ENCODE results near the gene RGS17.

RGS17 gene

GRCh38 chr6:153143200-153143599 is 12.1 kb upstream of the RGS17 start:
- TF ChIP-seq CSRNP3 (CRISPR knock-in tag; IDR thresholded peaks at IDR 0.05) (no peak), ZNF565 (CRISPR knock-in tag; conservative IDR thresholded peaks at IDR 0.05; ENCODE audit: low read depth) (no peak), ISL1 (CRISPR knock-in tag; IDR thresholded peaks at IDR 0.05) (no peak), POU6F1 (CRISPR knock-in tag; IDR thresholded peaks at IDR 0.05; ENCODE audit: borderline replicate concordance, low read depth) (no peak), ZNF8 (CRISPR knock-in tag; IDR thresholded peaks at IDR 0.05) (no peak), SNAI2 (CRISPR knock-in tag; IDR thresholded peaks at IDR 0.05) (no peak), TSHZ2 (CRISPR knock-in tag; IDR thresholded peaks at IDR 0.05) (no peak), ZFP3 (CRISPR knock-in tag; IDR thresholded peaks at IDR 0.05) (no peak)
- ATAC-seq = no peak

GRCh38 chr6:153140299-153140698 is 9.2 kb upstream of the RGS17 start:
- TF ChIP-seq ESRRG (CRISPR knock-in tag; IDR thresholded peaks at IDR 0.05) (no peak), ZNF565 (CRISPR knock-in tag; conservative IDR thresholded peaks at IDR 0.05; ENCODE audit: low read depth) (no peak), TCF4 (CRISPR knock-in tag; IDR thresholded peaks at IDR 0.05; ENCODE audit: borderline replicate concordance) (no peak), ZC3H10 (CRISPR knock-in tag; IDR thresholded peaks at IDR 0.05) (no peak), TSHZ2 (CRISPR knock-in tag; IDR thresholded peaks at IDR 0.05) (no peak), OSR1 (CRISPR knock-in tag; IDR thresholded peaks at IDR 0.05) (no peak), PPARA (CRISPR knock-in tag; IDR thresholded peaks at IDR 0.05; ENCODE audit: borderline replicate concordance) (no peak), CREB5 (CRISPR knock-in tag; IDR thresholded peaks at IDR 0.05; ENCODE audit: low read depth) (no peak), BACH2 (CRISPR knock-in tag; IDR thresholded peaks at IDR 0.05; ENCODE audit: borderline replicate concordance) (no peak), SNAI2 (CRISPR knock-in tag; IDR thresholded peaks at IDR 0.05) (no peak), ISL1 (CRISPR knock-in tag; IDR thresholded peaks at IDR 0.05) (no peak)
- no peak for ATAC-seq

GRCh38 chr6:153138930-153139329 is 7.8 kb upstream of the RGS17 start:
- TF ChIP-seq PPARA (CRISPR knock-in tag; IDR thresholded peaks at IDR 0.05; ENCODE audit: borderline replicate concordance) (no peak), TCF4 (CRISPR knock-in tag; IDR thresholded peaks at IDR 0.05; ENCODE audit: borderline replicate concordance) (no peak), RARB (CRISPR knock-in tag; IDR thresholded peaks at IDR 0.05) (no peak), SNAI2 (CRISPR knock-in tag; IDR thresholded peaks at IDR 0.05) (no peak), ISL1 (CRISPR knock-in tag; IDR thresholded peaks at IDR 0.05) (no peak), TSHZ2 (CRISPR knock-in tag; IDR thresholded peaks at IDR 0.05) (no peak), CREB5 (CRISPR knock-in tag; IDR thresholded peaks at IDR 0.05; ENCODE audit: low read depth) (no peak), CSDC2 (CRISPR knock-in tag; IDR thresholded peaks at IDR 0.05) (no peak), CSRNP3 (CRISPR knock-in tag; IDR thresholded peaks at IDR 0.05) (no peak), ZC3H10 (CRISPR knock-in tag; IDR thresholded peaks at IDR 0.05) (no peak), ARNTL (CRISPR knock-in tag; IDR thresholded peaks at IDR 0.05; ENCODE audit: borderline replicate concordance, low read depth) (no peak), ZNF8 (CRISPR knock-in tag; IDR thresholded peaks at IDR 0.05) (no peak), ZNF565 (CRISPR knock-in tag; conservative IDR thresholded peaks at IDR 0.05; ENCODE audit: low read depth) (no peak), GLIS3 (CRISPR knock-in tag; IDR thresholded peaks at IDR 0.05) (no peak)
- ATAC-seq = no peak

Measured in SK-N-SH treated with all-trans-retinoic acid at 6 μM for 48 hours (cell line).